Activated T-cell treated with anti-CD3 and anti-CD28 coated beads for 4 hours (primary cell): ENCODE data around the gene WDR36.

Source experiments
- DNase-seq: peaks from one replicate; pipeline ENCODE4 v3.0.0-alpha.2; 2020

WDR36 gene

DNA sequence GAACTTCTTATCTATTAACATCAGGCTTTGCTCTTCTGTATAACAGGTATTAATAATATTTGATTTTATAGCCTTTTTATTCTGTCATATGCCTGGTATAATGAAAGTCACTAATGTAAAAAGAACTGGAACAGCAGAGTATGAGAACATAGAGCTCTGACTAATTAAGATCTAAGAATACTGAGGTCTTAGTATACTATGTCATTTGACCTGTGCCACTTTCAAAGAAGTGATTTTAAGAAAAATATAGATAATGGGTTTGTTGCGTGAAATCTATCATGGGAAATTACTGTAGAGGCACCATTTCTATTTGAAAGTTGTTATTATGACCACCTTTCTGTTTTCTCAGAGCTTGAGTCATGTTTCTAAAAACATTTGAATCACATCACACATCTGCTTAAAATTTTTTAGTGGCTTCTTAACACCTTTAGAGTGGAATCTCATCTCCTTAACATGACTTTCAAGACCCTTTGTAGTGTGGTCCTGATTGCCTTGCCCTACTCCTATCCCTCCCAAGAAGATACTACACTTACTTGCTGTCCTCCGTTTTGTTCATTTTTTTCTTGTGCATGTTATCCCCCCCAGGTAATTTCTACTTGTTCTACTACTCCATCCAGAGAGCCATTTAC lies 14.3 kb downstream of the WDR36 start:
- no peak for DNase-seq

DNA sequence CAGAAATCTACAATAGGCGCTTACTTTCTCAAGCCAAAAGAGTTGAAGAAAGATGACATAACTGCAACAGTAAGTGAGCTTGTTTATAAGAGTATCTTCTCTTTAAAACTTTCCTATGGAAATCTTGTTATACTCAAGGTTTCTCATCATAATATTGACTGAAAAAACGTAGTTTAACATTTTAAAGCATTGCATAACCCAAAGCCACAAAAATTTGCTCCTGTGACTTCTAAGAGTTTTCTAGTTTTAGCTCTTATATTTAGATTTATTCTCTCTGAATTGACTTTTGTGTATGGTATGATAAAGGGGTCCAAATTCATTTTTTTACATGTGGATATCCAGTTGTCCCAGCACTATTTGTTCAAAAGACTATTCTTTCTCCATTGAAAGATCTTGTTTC lies 15.2 kb downstream of the WDR36 start:
- no peak for DNase-seq

DNA sequence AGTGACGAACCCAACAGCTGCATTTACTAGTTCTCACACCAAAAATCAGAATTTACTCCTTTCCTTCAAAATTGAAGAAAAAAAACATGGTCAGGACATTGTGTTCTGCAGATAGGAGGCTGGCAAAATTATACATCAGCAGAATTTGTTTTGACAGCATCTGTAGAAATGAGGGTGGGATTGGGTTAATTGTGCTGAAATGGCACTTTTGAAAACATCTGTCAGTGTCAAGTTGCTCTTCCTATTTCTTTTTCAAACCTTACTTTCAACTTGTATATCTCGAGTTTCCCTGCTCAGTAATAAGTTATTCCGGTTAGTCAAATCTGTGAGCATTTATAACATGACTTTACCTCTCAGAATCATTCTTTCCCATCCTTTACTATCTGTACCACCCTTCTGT lies 19.8 kb downstream of the WDR36 start:
- no peak for DNase-seq

DNA sequence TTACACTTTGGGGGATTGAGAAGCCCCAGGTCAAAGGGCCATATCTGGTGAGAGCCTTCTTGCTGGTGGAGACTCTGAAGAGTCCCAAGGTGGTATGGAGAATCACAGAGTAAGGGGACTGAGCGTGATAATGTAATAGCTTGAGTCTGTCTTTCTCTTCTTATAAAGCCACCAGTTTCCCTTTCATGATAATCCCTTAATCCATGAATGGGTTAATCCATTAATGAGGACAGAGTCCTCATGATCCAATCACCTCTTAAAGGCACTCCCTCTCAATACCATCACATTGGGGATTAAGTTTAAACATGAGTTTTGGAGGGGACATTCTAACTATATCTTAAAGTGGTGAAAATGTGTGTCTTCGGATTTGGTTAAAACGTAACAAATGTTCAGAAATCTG lies 21.5 kb downstream of the WDR36 start:
- DNase-seq = no peak

DNA sequence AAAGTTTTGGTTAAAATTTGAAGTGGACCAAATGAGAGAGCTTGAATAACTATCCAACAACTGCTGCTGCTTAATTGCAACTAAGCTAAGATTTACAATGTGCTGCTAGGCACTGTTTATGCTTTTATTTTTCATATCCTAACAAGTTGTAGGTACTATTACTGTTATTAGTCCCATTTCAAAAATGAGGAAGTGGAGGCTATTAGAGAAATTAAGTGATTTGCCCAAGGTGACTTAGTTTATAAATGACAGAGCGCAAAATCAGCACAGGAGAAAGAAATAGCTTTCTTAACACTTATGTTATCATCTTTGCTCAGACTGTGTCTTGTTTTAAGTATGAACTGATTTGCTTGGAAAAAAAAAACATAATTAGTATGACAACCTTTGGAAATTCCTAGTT lies 23.1 kb downstream of the WDR36 start:
- DNase-seq = no peak

DNA sequence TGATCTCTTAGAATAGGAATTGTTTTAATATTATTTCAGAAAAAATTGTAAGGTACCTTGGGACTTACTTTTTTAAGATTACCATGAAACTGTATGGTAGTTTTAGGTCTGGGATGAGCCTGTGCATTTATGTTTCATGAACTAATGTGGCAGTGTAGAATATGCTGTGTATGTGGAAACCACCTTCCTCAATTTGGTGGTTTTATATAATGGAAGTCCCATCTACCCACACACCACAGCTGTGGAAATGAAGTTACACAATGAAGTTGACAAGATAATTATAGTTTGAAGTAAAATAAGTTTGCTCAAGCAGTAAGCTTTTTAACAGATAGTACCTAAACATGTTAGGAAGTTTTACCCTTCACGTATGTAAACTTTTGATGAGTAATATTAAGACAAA lies 24.4 kb downstream of the WDR36 start:
- no peak for DNase-seq

DNA sequence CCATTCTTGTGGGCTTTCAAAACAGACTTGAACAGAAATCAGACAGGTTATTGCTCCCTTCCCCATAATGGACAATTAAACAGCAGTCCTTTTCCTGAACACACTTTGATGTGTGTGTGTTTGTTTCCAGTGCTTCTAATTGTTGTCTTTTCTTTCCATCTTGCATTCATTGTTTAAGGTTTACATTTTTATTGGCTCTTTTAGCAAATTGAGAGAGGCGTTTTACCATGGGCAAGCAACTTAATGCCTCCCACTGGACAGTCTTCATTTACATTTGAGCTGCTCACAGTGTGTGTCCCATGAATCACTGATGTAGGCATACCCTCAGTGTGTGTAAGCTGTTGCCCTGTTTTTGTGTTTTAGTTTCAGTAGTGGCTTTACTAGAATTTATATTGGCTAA lies 25.0 kb downstream of the WDR36 start:
- DNase-seq = no peak

DNA sequence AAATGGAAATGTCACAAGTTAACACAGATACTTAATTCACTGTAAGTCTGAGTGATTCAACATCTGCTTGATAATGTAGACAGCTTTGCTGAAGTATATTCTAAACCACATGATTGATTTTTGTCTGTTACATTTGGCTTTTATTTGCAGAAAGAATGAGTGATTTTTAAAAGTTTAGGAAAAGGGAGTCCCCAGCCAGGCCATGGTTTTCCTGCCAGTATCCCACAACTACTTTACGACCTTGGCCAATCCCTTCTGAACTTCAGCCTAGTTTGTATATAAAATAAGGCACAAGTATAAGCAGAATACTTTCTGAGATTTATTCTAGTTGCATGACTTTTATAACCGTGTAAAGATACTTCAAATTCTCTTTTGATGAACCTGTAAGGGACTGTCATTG lies 27.1 kb downstream of the WDR36 start:
- no peak for DNase-seq

DNA sequence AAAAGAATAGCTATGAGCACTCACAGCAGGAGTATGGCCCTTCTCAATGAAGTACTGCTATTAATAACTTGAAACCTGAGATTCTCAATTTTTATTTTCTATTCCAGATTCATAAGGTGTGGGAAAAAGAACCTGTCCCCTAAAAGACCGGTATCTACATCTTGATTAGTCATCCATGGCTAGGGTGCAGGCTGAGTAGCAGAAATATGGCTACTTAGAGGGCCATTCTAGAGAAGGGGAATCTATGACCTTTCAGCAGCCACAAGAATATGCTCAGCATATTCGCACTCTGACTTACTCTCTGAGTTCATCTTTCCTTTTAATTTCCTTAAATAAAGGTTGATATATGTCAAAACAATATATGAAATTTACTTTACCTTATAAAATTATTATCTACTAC lies 27.7 kb downstream of the WDR36 start:
- DNase-seq = no peak

DNA sequence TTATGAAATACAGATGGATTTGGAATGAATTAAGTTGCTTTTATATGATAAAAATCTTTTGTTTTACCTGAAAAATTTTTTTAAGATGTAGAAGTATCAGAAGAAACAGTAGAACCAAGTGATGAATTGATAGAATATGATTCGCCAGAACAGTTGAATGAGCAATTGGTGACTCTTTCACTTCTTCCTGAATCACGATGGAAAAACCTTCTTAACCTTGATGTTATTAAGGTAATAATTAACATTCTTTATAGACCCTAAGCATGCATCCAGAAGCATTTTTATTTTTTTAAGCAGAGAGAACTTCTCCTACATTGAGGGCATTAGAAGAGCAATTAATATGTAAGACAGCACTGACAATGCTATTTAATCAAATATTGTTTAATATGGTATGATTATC lies 28.8 kb downstream of the WDR36 start:
- no peak for DNase-seq

DNA sequence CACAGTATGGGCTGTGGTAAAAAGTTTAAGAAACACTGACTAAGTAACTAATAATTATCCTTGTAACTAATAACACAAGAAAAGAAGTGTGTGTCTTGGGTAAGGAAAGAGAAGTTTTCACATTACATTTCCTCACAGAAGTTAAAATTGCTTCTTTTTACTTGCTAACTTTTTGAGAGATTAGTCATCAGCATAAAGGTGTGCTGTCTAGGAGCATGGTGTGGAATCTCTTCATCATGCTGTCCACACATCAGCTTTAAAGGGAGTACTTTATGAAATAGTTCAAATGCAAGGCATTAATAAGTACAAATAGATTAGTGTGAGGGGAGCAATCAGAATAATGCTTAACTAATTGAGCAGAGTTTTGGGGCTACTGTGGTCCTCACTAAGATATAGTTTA lies 29.8 kb downstream of the WDR36 start:
- no peak for DNase-seq

DNA sequence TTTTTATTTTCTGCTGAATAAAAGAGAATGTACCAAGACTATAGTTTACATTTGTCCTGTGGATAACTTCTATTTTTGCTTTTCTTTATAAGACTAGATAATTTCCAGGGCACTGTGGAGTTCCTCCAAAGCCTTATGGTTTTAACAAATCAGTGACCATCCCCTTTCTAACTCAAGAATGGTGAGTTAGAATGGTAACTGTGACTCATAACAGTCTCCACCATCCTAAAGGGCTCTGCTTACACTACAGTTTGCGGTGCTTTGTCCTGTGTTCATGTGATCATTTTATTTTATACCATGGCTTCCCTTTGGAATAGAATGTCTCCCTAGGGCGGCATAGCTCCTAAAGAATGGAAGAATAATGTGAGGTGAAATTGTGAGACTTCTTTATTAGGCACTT lies 30.2 kb downstream of the WDR36 start:
- no peak for DNase-seq

DNA sequence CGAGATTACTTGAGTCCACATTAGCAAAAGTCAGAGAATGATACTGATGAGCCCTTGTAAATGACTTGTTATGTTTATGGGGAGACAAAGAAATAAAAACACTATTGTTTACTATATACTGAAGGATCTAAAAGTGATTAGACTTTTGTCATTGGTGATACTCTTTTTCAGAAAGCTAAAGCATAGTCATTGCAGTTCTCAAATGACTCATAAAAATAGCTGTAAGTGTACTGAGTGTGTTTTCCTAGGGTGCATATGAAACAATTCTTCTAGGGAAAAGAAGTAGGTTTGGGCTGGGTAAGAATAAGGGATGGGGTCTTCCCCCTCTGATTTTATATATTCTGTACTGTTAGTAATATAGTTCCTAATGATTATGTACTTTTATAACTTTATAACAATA lies 32.6 kb downstream of the WDR36 start:
- DNase-seq = no peak

DNA sequence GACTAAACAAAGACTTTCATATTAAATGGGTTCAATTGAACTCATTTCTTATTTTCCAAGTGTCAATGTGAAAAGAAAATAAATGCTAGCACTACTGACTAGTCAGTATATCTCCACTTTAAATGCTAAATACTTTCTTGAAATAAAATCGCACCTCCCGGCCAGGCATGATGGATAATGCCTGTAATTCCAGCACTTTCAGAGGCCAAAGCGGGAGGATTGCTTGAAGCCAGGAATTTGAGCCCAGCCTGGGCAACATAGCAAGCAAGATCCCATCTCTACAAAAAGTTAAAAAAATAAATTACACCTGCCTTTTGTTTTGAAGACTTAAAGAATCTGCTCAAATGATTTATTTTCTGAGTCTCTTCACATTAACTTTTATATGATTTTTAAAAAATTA lies 34.7 kb downstream of the WDR36 start:
- DNase-seq = no peak

DNA sequence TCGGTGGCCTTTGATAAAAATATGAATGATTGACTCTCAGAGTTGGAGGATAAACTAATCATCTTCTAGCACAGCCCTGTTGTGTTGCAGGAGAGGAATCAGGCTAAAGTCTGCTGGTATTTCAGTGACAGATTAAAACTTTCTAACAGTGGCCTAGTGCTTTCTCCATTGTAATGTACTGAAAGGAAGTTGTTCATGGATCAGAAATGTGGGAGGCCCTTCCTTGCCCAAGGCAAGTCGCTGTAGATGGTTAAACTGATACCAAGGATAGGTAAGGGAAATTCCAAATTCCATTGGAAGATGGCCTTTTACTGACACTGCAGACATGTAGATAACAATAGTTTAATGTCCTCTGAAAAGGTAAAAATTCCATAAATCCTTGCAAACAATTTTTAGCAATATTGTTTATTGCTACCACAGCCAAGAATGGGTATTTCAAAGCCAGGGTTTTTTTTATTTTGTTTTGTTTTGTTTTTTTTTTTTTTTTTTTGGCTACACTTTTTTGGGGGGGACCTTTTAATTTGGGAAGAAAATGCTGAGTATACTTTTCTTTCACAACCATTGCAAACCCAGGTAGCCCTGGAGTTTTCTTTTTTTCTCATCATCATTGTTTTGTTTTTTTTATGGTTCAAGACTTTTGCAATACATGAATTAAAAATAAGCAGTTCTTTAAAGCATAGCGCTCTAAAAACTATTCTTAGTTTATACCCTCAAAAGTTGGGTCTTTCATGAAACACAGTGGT lies 35.5 kb downstream of the WDR36 start:
- no peak for DNase-seq

DNA sequence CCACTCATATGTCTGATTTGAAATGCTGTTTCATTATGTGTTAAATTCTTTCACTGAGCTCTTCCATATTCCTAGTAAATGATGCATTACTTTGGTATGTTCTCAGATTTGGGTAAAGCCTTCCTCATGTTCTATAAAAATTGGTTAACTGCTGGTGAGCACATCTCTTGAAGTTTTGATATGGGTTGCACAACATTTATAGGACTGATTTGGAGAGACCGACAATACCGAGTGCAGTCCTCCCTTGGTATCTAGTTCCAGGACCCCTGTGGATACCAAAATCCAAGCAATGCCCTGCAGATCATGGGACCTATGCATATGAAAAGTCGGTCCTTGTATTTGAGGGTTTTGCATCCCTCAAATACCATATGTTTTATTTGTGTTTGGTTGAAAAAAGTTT lies 37.8 kb downstream of the WDR36 start:
- no peak for DNase-seq

DNA sequence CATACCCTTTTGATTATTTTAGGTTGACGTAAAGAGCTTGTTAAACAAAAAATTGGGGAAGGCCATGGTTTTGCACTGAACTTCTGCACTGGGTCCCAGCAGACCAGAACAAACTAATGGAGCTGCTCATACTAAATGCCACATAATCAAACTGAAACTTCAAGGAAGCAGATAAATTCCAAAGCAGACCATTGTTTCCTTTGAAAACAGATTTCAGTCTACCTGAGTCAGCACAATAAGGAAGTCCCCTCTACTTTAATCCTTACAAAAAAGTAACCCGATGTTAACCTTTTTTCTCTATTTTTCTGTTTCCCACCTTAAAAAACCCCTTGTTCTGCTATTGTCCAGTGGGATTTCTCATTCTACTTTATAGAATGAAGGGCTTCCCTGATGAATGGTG lies 39.2 kb downstream of the WDR36 start:
- no peak for DNase-seq

DNA sequence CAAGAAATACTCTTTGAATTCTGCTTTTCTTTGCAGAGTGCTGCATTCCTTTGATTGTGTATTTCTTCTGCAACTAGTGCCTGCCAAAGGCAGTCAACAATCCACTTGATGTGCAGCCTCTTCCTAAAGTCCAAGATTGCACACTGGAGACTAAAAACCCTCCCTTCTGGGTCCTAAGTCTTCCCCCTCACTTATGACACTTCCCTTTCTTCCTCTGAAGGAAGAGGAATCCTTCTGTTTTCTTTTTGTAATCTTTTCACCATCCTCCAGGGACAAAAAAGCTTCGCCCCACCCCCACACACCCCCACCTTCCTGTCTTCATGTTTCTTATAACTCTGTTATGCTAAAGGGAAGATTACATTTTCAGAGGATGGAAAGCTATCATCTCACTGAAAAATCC lies 39.9 kb downstream of the WDR36 start:
- no peak for DNase-seq

DNA sequence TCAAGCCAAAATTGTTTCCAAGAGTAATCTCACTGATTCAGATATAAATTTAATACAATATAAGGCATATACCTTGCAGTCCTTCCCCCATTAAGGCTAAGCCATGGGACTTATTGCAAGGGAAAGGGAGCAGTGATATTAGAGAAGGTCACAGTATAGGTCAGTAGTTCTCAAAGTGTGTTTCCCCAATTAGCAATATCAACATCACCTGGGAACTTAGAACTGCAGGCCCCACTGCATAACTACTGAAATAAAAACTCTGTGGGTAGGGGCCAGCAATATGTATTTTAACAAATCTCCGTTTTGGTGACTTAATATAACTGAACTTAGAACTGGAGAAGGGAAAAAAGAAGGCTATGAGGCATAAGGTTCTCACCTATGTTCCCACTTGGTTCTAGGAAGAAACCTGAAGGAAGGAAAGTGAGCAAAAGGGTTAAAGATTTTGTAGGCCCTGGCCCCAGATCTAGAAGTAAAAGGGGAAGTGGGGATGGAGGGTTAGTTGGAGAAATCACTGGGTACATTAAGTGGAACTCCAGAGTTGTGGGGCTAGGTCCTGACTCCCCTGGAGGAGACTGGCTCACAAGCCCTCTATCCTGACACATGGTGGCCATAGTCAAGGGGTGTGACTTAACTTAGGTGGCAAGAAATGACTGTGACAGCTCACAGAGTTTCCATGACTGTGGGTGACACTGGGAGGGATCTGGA lies 40.7 kb downstream of the WDR36 start:
- no peak for DNase-seq

DNA sequence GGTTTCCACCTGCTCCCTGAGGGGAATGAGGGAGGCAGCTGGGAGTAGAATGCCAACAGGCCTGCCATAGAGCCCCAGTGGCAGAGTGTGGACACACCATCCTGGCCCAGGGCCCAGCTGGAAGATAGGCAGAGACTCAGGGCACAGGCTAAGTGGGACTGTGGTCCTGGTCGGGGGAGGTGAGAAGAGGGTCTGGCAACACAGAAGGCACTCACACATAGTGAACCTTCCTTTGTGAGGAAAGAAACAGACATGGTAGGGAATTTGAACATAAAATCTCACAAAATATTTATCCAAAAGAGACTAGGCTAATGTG lies 41.2 kb downstream of the WDR36 start:
- DNase-seq = no peak

DNA sequence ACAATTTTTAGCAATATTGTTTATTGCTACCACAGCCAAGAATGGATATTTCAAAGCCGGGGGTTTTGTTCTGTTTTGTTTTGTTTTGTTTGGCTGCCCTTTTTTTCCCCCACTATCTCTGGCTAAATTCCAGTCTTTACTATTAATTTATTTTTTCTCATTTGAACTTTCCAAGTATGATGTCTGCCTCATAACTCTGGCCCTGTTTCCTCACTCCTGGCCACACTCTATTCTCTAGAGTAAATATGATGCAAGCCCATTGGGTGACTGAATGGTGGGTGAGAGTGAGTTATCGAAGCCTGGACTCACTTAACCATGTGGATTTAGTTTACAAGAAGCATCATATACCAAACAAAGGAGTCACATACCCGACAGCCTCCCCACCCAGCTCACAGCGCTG lies 41.9 kb downstream of the WDR36 start:
- DNase-seq = no peak

DNA sequence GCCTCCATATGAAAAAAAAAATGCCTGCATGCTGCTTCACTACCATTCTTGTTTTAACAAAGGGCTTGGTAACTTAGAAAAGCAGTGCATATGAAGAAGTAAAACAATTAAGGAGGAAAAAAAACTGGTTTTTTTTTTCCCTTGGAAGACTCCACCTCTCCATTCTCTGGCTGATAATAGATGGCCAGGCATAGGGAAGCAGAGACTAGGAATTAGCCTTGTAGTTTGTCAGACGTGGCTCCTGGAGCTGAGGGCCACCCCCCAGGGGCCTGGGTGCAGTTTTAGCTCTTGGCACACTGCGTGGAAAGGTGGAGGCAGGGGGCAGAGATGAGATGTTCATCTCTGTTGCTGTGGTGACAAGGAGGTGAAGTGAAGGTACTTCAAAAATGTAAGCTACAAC lies 42.7 kb downstream of the WDR36 start:
- DNase-seq = no peak

DNA sequence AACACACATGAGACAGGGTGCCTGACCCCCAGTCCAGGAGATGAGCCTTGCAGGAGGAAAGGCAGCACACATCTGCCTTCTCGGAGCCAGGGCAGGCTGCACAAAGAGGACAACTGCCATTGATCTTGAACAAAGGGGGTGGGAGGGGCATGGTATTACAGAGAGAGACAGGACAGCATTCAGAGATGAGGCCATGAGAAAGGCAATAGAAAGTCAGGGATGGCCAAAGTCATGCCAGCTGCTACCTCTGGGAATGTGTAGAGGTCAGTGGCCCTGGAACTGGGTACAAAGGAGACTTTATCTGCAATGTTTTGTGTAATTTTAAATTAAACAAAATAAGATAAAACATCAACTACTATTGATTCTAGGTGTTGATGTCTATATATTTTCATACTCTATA lies 43.2 kb downstream of the WDR36 start:
- no peak for DNase-seq

DNA sequence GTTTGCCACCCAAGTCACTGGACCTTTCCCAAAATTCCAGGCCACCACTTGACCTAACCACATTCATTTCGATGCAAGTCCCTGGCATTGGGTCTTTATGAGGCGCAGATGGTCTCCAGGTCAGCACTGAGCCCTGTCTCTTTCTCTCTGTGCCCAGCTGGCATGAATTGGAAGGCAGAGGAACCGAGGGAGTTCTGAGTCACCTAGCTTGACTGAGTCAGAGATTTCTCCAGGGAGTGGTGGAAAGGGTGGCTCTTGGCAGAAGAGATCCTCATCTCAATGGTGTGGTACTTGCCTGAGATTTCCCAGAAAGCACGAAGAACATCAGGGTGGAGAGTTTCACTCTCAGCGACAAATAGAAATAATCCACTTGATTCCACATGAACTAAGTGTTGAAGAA lies 43.8 kb downstream of the WDR36 start:
- DNase-seq = no peak

DNA sequence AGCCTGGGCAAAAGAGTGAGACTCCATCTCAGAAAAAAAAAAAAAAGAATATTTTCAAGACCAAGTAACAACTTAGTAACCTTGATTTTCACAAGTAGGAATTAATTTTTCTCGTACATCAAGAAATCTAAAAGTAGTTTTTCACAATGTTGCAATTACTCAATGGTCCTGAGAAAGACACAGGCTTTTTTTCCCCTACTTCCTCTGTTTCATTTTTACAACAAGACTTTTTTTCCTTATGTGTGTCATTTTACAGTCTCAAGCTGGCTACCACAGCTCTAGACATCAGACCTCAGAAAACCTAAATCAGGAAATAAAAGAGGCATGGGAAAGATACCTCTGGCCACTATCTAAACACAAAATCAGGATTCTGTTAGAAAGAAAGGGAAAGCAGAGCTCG lies 45.9 kb downstream of the WDR36 start:
- DNase-seq = no peak
